ENCODE results near the gene RARA. TPM values are rescaled to one million over a fixed set of nuclear protein-coding genes. Genes with fewer than 3 reads are reported as not detected.
A peak's percentile ranks its signal among the peaks of the same experiment; 100 is the strongest.

Gene RARA
- total RNA-seq, 1 donor from 2014 or later, result 38.8 TPM

DNA sequence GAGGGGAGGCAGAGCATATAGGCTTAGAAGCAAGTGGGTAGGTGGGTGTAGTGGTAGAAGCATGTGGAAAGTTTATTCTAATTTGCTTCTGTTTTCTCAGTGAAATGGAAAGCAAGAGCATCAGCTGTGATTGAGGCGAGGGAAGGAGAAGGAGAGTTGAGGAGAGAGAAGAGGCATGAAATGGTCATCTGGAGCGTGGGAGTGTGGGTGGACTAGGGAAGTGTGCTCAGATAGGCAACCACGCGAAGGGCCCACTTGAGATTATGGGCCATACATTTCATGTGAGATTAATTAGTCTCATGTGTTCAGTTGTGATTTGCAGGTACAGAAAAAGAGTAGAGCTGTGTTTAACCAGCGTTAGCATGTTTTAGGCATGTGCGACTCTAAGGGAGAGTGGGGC lies 42.1 kb upstream of the RARA start:
- Histone ChIP-seq H3K4me1 (ENCODE audit: insufficient read depth, low read length) (no peaks in the 10 kb centered on the region), H3K79me2 (ENCODE audit: insufficient read depth, low read length) (no peaks in the 10 kb centered on the region), H3K27ac (ENCODE audit: low read depth, low read length) (no peak overlapping the region), H3K9ac (ENCODE audit: low read length) (no peak overlapping the region), H4K20me1 (ENCODE audit: insufficient read depth, low read length) (peaks cover 16% of the 10 kb centered on the region), H3K4me2 (ENCODE audit: low read length) (no peak overlapping the region), H3K9me3 (ENCODE audit: insufficient read depth, low read depth, low read length) (no peaks in the 10 kb centered on the region), H3K36me3 (ENCODE audit: insufficient read depth, low read length) (peaks cover 26% of the 10 kb centered on the region), H3K27me3 (ENCODE audit: insufficient read depth, low read length) (no peaks in the 10 kb centered on the region), H3K4me3 (ENCODE audit: insufficient read depth, low read depth, low read length) (no peak overlapping the region), H2AFZ (ENCODE audit: low read depth, low read length) (no peak overlapping the region)
- Mint-ChIP-seq H3K27me3 (ENCODE audit: low read depth, unreplicated experiment) (no peaks in the 10 kb centered on the region), H3K36me3 (ENCODE audit: low read depth, unreplicated experiment) (peaks cover 10% of the 10 kb centered on the region), H3K4me1 (ENCODE audit: low read depth, unreplicated experiment) (no peaks in the 10 kb centered on the region), H3K9me3 (ENCODE audit: unreplicated experiment) (no peaks in the 10 kb centered on the region), H3K27ac (ENCODE audit: unreplicated experiment) (no peak overlapping the region), H3K4me3 (ENCODE audit: unreplicated experiment) (no peak overlapping the region)
- no peak for DNase-seq (ENCODE audit: low read depth)
- TF ChIP-seq EZH2 (IDR thresholded peaks at IDR 0.05; ENCODE audit: insufficient read depth, low read length), result no peak
- TF ChIP-seq, protein P1, sequence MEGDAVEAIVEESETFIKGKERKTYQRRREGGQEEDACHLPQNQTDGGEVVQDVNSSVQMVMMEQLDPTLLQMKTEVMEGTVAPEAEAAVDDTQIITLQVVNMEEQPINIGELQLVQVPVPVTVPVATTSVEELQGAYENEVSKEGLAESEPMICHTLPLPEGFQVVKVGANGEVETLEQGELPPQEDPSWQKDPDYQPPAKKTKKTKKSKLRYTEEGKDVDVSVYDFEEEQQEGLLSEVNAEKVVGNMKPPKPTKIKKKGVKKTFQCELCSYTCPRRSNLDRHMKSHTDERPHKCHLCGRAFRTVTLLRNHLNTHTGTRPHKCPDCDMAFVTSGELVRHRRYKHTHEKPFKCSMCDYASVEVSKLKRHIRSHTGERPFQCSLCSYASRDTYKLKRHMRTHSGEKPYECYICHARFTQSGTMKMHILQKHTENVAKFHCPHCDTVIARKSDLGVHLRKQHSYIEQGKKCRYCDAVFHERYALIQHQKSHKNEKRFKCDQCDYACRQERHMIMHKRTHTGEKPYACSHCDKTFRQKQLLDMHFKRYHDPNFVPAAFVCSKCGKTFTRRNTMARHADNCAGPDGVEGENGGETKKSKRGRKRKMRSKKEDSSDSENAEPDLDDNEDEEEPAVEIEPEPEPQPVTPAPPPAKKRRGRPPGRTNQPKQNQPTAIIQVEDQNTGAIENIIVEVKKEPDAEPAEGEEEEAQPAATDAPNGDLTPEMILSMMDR (IDR thresholded peaks at IDR 0.05; ENCODE audit: insufficient read depth, low read depth, low read length), result no peak
- no peak for FAIRE-seq

DNA sequence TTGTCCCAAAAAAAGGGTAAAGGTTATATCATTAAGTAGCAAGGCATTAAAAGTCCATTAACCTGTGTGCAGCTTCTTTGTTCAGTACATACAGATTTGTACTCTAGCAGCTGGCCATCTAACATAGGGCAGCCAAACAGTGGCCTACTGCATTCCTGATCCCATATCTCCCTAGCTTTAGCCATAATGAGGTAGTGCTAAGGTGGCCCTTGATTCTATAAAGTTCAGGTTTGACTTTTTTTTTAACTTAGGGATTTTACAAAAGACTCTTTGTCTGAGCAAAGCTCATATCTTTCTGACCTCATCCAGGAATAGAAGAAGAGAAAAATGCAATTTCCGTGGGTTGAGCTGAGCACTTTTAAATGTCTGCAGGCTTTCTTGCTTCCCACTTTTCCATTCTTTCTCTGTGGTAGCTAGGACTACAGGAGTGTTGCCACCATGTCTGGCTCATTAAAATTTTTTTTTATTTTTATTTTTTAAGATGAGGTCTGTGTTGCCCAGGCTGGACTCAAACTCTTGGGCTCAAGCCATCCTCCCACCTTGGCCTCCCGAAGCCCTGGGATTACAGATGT lies 40.8 kb upstream of the RARA start:
- Histone ChIP-seq H3K4me2 (ENCODE audit: low read length) (peak overlapping the region; percentile 0), H4K20me1 (ENCODE audit: insufficient read depth, low read length) (peaks cover 11% of the 10 kb centered on the region), H3K79me2 (ENCODE audit: insufficient read depth, low read length) (no peaks in the 10 kb centered on the region), H3K4me3 (ENCODE audit: insufficient read depth, low read depth, low read length) (no peak overlapping the region), H3K36me3 (ENCODE audit: insufficient read depth, low read length) (peaks cover 16% of the 10 kb centered on the region), H3K9me3 (ENCODE audit: insufficient read depth, low read depth, low read length) (no peaks in the 10 kb centered on the region), H2AFZ (ENCODE audit: low read depth, low read length) (no peak overlapping the region), H3K27me3 (ENCODE audit: insufficient read depth, low read length) (no peaks in the 10 kb centered on the region), H3K9ac (ENCODE audit: low read length) (no peak overlapping the region), H3K4me1 (ENCODE audit: insufficient read depth, low read length) (no peaks in the 10 kb centered on the region), H3K27ac (ENCODE audit: low read depth, low read length) (no peak overlapping the region)
- H3K9me3 Mint-ChIP-seq (ENCODE audit: unreplicated experiment), result no peaks in the 10 kb centered on the region
- H3K27ac Mint-ChIP-seq (ENCODE audit: unreplicated experiment), result no peak overlapping the region
- peaks cover 9% of the 10 kb centered on the region for H3K36me3 Mint-ChIP-seq (ENCODE audit: low read depth, unreplicated experiment)
- H3K27me3 Mint-ChIP-seq (ENCODE audit: low read depth, unreplicated experiment), result no peaks in the 10 kb centered on the region
- FAIRE-seq, result no peak
- DNase-seq (ENCODE audit: low read depth), result peak; percentile 49
- TF ChIP-seq, protein P1 (IDR thresholded peaks at IDR 0.05; ENCODE audit: insufficient read depth, low read depth, low read length), result no peak
- H3K4me3 Mint-ChIP-seq (ENCODE audit: unreplicated experiment), result no peak overlapping the region
- H3K4me1 Mint-ChIP-seq (ENCODE audit: low read depth, unreplicated experiment), result no peaks in the 10 kb centered on the region

DNA sequence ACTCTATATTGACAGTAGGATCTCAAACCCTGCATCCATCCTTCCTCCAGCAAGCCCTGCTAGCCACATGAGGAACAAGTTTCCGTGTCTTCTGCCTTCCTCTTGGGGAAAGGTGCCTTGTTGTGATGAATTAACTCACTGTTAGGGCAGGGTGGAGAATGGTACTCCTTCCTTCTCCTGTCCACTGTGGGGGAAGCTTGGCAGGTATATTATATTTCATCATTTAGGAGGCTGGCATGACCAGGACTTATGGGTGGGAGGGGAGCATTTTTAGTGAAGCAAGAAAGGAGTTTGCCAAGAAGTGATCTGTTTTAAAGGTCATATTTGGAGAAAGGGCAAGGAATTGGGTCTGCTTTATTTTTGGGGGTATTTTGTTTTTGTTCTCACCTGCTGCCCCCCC lies 30.6 kb upstream of the RARA start:
- Histone ChIP-seq H2AFZ (ENCODE audit: low read depth, low read length) (no peak overlapping the region), H3K36me3 (ENCODE audit: insufficient read depth, low read length) (peaks cover 35% of the 10 kb centered on the region), H3K27me3 (ENCODE audit: insufficient read depth, low read length) (no peaks in the 10 kb centered on the region), H3K9ac (ENCODE audit: low read length) (no peak overlapping the region), H3K79me2 (ENCODE audit: insufficient read depth, low read length) (no peaks in the 10 kb centered on the region), H3K4me1 (ENCODE audit: insufficient read depth, low read length) (peaks cover 6% of the 10 kb centered on the region), H3K27ac (ENCODE audit: low read depth, low read length) (no peak overlapping the region), H3K9me3 (ENCODE audit: insufficient read depth, low read depth, low read length) (no peaks in the 10 kb centered on the region), H3K4me3 (ENCODE audit: insufficient read depth, low read depth, low read length) (no peak overlapping the region), H3K4me2 (ENCODE audit: low read length) (no peak overlapping the region), H4K20me1 (ENCODE audit: insufficient read depth, low read length) (no peaks in the 10 kb centered on the region)
- FAIRE-seq (no peak), DNase-seq (ENCODE audit: low read depth) (no peak)
- H3K27me3 Mint-ChIP-seq (ENCODE audit: low read depth, unreplicated experiment), result no peaks in the 10 kb centered on the region
- no peaks in the 10 kb centered on the region for H3K9me3 Mint-ChIP-seq (ENCODE audit: unreplicated experiment)
- TF ChIP-seq, protein P1 (IDR thresholded peaks at IDR 0.05; ENCODE audit: insufficient read depth, low read depth, low read length), result no peak
- no peak for TF ChIP-seq EZH2 (IDR thresholded peaks at IDR 0.05; ENCODE audit: insufficient read depth, low read length)
- no peak overlapping the region for H3K4me3 Mint-ChIP-seq (ENCODE audit: unreplicated experiment)
- H3K27ac Mint-ChIP-seq (ENCODE audit: unreplicated experiment), result no peak overlapping the region
- H3K36me3 Mint-ChIP-seq (ENCODE audit: low read depth, unreplicated experiment), result peaks cover 29% of the 10 kb centered on the region
- peaks cover 10% of the 10 kb centered on the region for H3K4me1 Mint-ChIP-seq (ENCODE audit: low read depth, unreplicated experiment)
